ENCODE measurements around the gene PAK2. TPM values are rescaled to one million over a fixed set of nuclear protein-coding genes. Genes with fewer than 3 reads are reported as not detected.
"Not testable (repeated sequence)": the region's sequence is repeated elsewhere in the genome, so short reads cannot be mapped to it uniquely, and the experiment has no call there.

The PAK2 gene
- total and polyA plus RNA-seq, 9 of the 15 experiments (the other 6 are each of a cell fraction or from before 2014, with no cell fraction given): 13.2 to 72.4 (median 35.7) TPM

DNA sequence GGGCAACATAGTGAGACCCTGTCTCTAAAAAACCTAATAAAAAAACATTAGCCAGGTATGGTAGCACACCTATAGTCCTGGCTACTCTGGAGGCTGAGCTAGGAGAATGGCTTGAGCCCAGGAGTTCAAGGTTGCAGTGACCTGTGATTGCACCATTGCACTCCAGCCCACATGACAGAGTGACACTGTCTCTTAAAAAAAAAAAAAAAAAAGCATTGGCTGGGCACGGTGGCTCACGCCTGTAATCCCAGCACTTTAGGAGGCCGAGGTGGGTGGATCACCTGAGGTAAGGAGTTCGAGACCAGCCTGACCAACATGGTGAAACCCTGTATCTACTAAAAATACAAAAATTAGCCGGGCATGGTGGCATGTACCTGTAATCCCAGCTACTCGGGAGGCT, 99.7 kb downstream of the PAK2 start:
- POLR2A ChIA-PET: interaction anchor here (0.6 to 0.8 kb wide), 2 partner anchors 132 to 327 kb away, joined by 3 read pairs; no protein-coding TSS in a partner anchor
- intact Hi-C loops (cut with micrococcal nuclease): loop anchor here (5.0 kb wide), 1 partner anchor 232 kb away; no protein-coding TSS in a partner anchor
- CTCF ChIA-PET (ENCODE audit: low intra/inter-chr PET ratio): not testable (repeated sequence)

DNA sequence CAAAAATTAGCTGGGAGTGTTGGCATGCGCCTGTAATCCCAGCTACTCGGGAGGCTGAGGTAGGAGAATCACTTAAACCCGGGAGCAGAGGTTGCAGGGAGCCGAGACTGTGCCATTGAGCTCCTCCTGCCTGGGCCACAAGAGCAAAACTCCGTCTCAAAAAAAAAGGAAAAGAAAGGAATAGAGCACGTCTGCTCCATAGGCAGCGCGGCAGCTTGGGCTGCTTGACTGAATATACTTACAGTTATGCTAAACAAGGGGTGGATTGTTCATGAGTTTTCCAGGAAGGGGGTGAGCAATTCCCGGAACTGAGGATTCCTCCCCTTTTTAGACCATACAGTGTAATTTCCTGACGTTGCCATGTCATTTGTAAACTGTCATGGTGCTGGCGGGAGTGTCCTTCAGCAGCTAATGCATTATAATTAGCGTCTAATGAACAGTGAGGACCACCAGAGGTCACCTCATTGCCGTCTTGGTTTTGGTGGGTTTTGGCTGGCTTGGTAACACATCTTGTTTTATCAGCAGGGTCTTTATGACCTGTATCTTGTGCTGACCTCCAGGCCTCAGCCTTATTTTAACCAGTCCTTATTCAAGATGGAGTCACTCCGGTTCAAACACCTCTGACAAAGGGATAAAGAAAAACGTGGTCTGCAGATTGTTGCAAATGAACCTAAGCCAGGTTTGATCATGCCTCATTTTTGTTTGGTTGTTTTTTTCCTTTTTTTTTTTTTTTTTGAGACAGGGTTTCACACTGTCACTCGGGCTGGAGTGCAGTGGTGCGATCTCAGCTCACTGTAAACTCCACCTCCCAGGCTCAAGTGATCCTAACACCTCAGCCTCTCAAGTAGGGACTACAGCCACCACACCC, 103.1 kb downstream of the PAK2 start:
- WGBS (ENCODE audit: insufficient coverage, low coverage, missing lambda C conversion rate): 2% methylated on average over 15 of the region's 17 CpGs
- Histone ChIP-seq H3K27ac (ENCODE audit: extremely low read depth, low read depth, low read length) (peak overlapping the region; percentile 90), H3K79me2 (ENCODE audit: control insufficient read depth, insufficient read depth, low read length) (no peaks in the 10 kb centered on the region), H3K9ac (ENCODE audit: insufficient read depth in 1 of 2, low read depth in 2 of 2, low read length in 2 of 2) (peak overlapping the region; percentile 67 to 83; a peak in 3 of 4 replicates), H3K4me3 (peak overlapping the region; percentile 36), H4K20me1 (replicated peaks; ENCODE audit: control insufficient read depth, insufficient read depth, low read length) (no peaks in the 10 kb centered on the region), H3K9me3 (replicated peaks; ENCODE audit: control insufficient read depth, insufficient read depth, low read depth, low read length) (no peaks in the 10 kb centered on the region), H3K4me2 (ENCODE audit: insufficient read depth, low read length) (peak overlapping the region; percentile 78), H3K9me1 (ENCODE audit: control insufficient read depth, insufficient read depth, low read length) (no peaks in the 10 kb centered on the region), H3K27me3 (ENCODE audit: control insufficient read depth in 2 of 2, insufficient read depth in 2 of 2, low read length in 2 of 2) (no peaks in the 10 kb centered on the region), H2AFZ (ENCODE audit: low read depth, low read length) (peak overlapping the region; percentile 95), H3K4me1 (replicated peaks in 1 of 2; ENCODE audit: control insufficient read depth in 2 of 2, insufficient read depth in 2 of 2, low read length in 2 of 2) (peaks cover 11 to 23% of the 10 kb centered on the region in 2 experiments), H3K36me3 (ENCODE audit: control insufficient read depth, insufficient read depth, low read length) (no peaks in the 10 kb centered on the region)
- CTCF ChIA-PET (ENCODE audit: low intra/inter-chr PET ratio): interaction anchor here (0.9 kb wide), 1 partner anchor 99 kb away, joined by 4 read pairs; no protein-coding TSS in a partner anchor
- peak; percentile 25 to 96 (median 42) for DNase-seq (ENCODE audit: extremely low read depth in 1 of 4, low spot score in 3 of 4)
- BruUV-seq (replicated peaks): TSS peak; percentile 85
- ATAC-seq: peak; percentile 85
- peak; percentile 94 for FAIRE-seq
- in situ Hi-C loops (cut with MboI): no loop called here
- intact Hi-C loops (cut with micrococcal nuclease): loop anchor here (2.0 kb wide), 1 partner anchor 100 kb away; the partner anchor contains the start of gene NCBP2
- POLR2A ChIA-PET: interaction anchor here (0.8 to 1.7 kb wide), 8 partner anchors 9 to 314 kb away, joined by 3 to 9 read pairs (median 4); partner anchors contain the start of genes NCBP2 and SENP5
- TF ChIP-seq ARNT (IDR thresholded peaks at IDR 0.05): peak; percentile 13 to 62; a peak in 2 of 4 replicates
- TF ChIP-seq NCOR1 (IDR thresholded peaks at IDR 0.05): peak; percentile 67
- peak; percentile 98 for TF ChIP-seq HOXB6 (CRISPR knock-in tag; IDR thresholded peaks at IDR 0.05; ENCODE audit: borderline replicate concordance)
- no peak for TF ChIP-seq SIRT6 (IDR thresholded peaks at IDR 0.05; ENCODE audit: low read depth, low read length)
- TF ChIP-seq, protein P1, sequence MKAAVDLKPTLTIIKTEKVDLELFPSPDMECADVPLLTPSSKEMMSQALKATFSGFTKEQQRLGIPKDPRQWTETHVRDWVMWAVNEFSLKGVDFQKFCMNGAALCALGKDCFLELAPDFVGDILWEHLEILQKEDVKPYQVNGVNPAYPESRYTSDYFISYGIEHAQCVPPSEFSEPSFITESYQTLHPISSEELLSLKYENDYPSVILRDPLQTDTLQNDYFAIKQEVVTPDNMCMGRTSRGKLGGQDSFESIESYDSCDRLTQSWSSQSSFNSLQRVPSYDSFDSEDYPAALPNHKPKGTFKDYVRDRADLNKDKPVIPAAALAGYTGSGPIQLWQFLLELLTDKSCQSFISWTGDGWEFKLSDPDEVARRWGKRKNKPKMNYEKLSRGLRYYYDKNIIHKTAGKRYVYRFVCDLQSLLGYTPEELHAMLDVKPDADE (conservative IDR thresholded peaks at IDR 0.05; ENCODE audit: control insufficient read depth, low read depth, low read length): no peak
- TF ChIP-seq ZBTB7A (IDR thresholded peaks at IDR 0.05; ENCODE audit: borderline replicate concordance, control insufficient read depth, low read depth, low read length): no peak
- TF ChIP-seq, protein P2, sequence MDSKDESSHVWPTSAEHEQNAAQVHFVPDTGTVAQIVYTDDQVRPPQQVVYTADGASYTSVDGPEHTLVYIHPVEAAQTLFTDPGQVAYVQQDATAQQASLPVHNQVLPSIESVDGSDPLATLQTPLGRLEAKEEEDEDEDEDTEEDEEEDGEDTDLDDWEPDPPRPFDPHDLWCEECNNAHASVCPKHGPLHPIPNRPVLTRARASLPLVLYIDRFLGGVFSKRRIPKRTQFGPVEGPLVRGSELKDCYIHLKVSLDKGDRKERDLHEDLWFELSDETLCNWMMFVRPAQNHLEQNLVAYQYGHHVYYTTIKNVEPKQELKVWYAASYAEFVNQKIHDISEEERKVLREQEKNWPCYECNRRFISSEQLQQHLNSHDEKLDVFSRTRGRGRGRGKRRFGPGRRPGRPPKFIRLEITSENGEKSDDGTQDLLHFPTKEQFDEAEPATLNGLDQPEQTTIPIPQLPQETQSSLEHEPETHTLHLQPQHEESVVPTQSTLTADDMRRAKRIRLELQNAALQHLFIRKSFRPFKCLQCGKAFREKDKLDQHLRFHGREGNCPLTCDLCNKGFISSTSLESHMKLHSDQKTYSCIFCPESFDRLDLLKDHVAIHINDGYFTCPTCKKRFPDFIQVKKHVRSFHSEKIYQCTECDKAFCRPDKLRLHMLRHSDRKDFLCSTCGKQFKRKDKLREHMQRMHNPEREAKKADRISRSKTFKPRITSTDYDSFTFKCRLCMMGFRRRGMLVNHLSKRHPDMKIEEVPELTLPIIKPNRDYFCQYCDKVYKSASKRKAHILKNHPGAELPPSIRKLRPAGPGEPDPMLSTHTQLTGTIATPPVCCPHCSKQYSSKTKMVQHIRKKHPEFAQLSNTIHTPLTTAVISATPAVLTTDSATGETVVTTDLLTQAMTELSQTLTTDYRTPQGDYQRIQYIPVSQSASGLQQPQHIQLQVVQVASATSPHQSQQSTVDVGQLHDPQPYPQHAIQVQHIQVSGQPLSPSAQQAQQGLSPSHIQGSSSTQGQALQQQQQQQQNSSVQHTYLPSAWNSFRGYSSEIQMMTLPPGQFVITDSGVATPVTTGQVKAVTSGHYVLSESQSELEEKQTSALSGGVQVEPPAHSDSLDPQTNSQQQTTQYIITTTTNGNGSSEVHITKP (IDR thresholded peaks at IDR 0.05; ENCODE audit: partially characterized antibody): peak; percentile 97

More for the DNA sequence above, 99.7 kb downstream of the PAK2 start:
- BruUV-seq (replicated peaks); H3K79me2 ChIP-seq (ENCODE audit: control insufficient read depth, insufficient read depth, low read length); H3K4me3 ChIP-seq; H3K9ac ChIP-seq (ENCODE audit: insufficient read depth in 1 of 2, low read depth in 2 of 2, low read length in 2 of 2); H2AFZ ChIP-seq (ENCODE audit: low read depth, low read length); ATAC-seq; H4K20me1 ChIP-seq (replicated peaks; ENCODE audit: control insufficient read depth, insufficient read depth, low read length); H3K27me3 ChIP-seq (ENCODE audit: control insufficient read depth in 2 of 2, insufficient read depth in 2 of 2, low read length in 2 of 2); H3K4me2 ChIP-seq (ENCODE audit: insufficient read depth, low read length); in situ Hi-C loops (cut with MboI); FAIRE-seq; H3K9me1 ChIP-seq (ENCODE audit: control insufficient read depth, insufficient read depth, low read length); H3K36me3 ChIP-seq (ENCODE audit: control insufficient read depth, insufficient read depth, low read length); DNase-seq (ENCODE audit: extremely low read depth in 1 of 4, low spot score in 3 of 4); H3K9me3 ChIP-seq (replicated peaks; ENCODE audit: control insufficient read depth, insufficient read depth, low read depth, low read length); H3K27ac ChIP-seq (ENCODE audit: extremely low read depth, low read depth, low read length): not testable (repeated sequence)
- TF ChIP-seq CEBPB (tag; IDR thresholded peaks at IDR 0.05): peak; percentile 42; the same call in 1 of the 2 replicates
- peaks cover 11 to 22% of the 10 kb centered on the region in 2 experiments for H3K4me1 ChIP-seq (replicated peaks in 1 of 2; ENCODE audit: control insufficient read depth in 2 of 2, insufficient read depth in 2 of 2, low read length in 2 of 2)
- WGBS (ENCODE audit: insufficient coverage, low coverage, missing lambda C conversion rate): 74% methylated on average over 4 of the region's 6 CpGs
